IMR-90 (cell line): ENCODE data around the gene HPSE2. TPM values are rescaled to one million over a fixed set of nuclear protein-coding genes. Genes with fewer than 3 reads are reported as not detected.

Source experiments
- ATAC-seq: fragments of 200-7000 bp; cut with Tn5 transposase; 2 replicates; pipeline ENCODE4 v1.9.1; 2020; ENCODE audit warnings: low read depth, mild to moderate bottlenecking, moderate library complexity
- BruUV-seq: library from RNA; stranded (reverse); fragments of 400-500 nt; replicated peaks from 2 replicates; lab custom pipeline; 2021; lab: Mats Ljungman, UMichigan
- CTCF ChIA-PET: fragments of 300-600 bp; formaldehyde crosslinking; extraction: SDS; loops from one replicate; lab custom pipeline; 2021; ENCODE audit warnings: antibody characterized with exemption; lab: Yijun Ruan, JAX
- POLR2A ChIA-PET: fragments of 300-600 bp; sonication (Branson Sonifier 250); formaldehyde crosslinking; loops from one replicate; lab custom pipeline; 2022; ENCODE audit warnings: antibody characterized with exemption; ENCODE audit not compliant: unreplicated experiment; lab: Charles Lee
- DNase-seq: peaks from one replicate; pipeline ENCODE4 v3.0.0; 2013
- H2AFZ ChIP-seq: replicated peaks from 2 replicates; pipeline ENCODE3; 2013; ENCODE audit warnings: low read length, mild to moderate bottlenecking; ENCODE audit not compliant: poor library complexity
- H2AK5ac ChIP-seq: 2 replicates; pipeline ENCODE4 v1.6.1; 2013; ENCODE audit warnings: low read depth, low read length, inconsistent platforms
- H2AK9ac ChIP-seq: replicated peaks from 2 replicates; pipeline ENCODE3; 2013; ENCODE audit warnings: mild to moderate bottlenecking, low read depth, low read length, moderate library complexity; ENCODE audit not compliant: poor library complexity
- H2BK120ac ChIP-seq: 2 replicates; pipeline ENCODE4 v1.6.1; 2013; ENCODE audit warnings: low read depth, low read length, inconsistent platforms
- H2BK15ac ChIP-seq: 3 replicates; pipeline ENCODE4 v1.6.1; 2013; ENCODE audit warnings: low read depth, low read length, inconsistent platforms
- H2BK20ac ChIP-seq: 2 replicates; pipeline ENCODE4 v1.6.1; 2013; ENCODE audit warnings: low read depth, mild to moderate bottlenecking, inconsistent platforms, low read length, moderate library complexity
- H2BK5ac ChIP-seq: 2 replicates; pipeline ENCODE4 v1.6.1; 2013; ENCODE audit warnings: mild to moderate bottlenecking, low read depth, low read length, inconsistent platforms; ENCODE audit not compliant: poor library complexity, severe bottlenecking
- H3K14ac ChIP-seq: replicated peaks from 2 replicates; pipeline ENCODE4 v1.6.1; 2013; ENCODE audit warnings: low read depth, low read length, inconsistent platforms
- H3K18ac ChIP-seq: 2 replicates; pipeline ENCODE4 v1.6.1; 2013; ENCODE audit warnings: low read depth, low read length, control low read depth
- H3K23ac ChIP-seq: 2 replicates; pipeline ENCODE4 v1.6.1; 2013; ENCODE audit warnings: low read depth, low read length, inconsistent platforms
- H3K27ac ChIP-seq: 2 replicates; pipeline ENCODE4 v1.5.1; 2013; ENCODE audit warnings: mild to moderate bottlenecking, control low read depth, low read length; ENCODE audit not compliant: insufficient read depth
- H3K27me3 ChIP-seq: 2 replicates; pipeline ENCODE4 v1.6.1; 2013; ENCODE audit warnings: low read length; ENCODE audit not compliant: control insufficient read depth, insufficient read depth
- H3K36me3 ChIP-seq: 2 replicates; pipeline ENCODE4 v1.6.1; 2013; ENCODE audit warnings: low read length, mixed read lengths; ENCODE audit not compliant: control insufficient read depth, insufficient read depth
- H3K4ac ChIP-seq: 2 replicates; pipeline ENCODE4 v1.6.1; 2013; ENCODE audit warnings: low read depth, low read length, inconsistent platforms
- H3K4me1 ChIP-seq: 2 replicates; pipeline ENCODE4 v1.6.1; 2013; ENCODE audit warnings: low read length, mixed read lengths; ENCODE audit not compliant: control insufficient read depth, insufficient read depth
- H3K4me2 ChIP-seq: 2 replicates; pipeline ENCODE4 v1.6.1; 2013; ENCODE audit warnings: low read depth, mild to moderate bottlenecking, control low read depth, low read length, moderate library complexity
- H3K4me3 ChIP-seq: 2 replicates; pipeline ENCODE4 v1.5.1; 2013; ENCODE audit warnings: low read depth, mild to moderate bottlenecking, control low read depth, low read length, moderate library complexity; ENCODE audit not compliant: insufficient read depth
- H3K56ac ChIP-seq: 2 replicates; pipeline ENCODE4 v1.6.1; 2013; ENCODE audit warnings: low read length, inconsistent platforms; ENCODE audit not compliant: insufficient read depth; ENCODE audit errors: extremely low read depth
- H3K79me1 ChIP-seq, 2 experiments: 2 replicates each; pipeline ENCODE4 v1.6.1; 2013; ENCODE audit warnings: low read length in 2 of 2, inconsistent platforms in 1 of 2, low read depth in 1 of 2
- H3K9ac ChIP-seq: 2 replicates; pipeline ENCODE4 v1.6.1; 2013; ENCODE audit warnings: low read depth, low read length, control low read depth
- H3K9me1 ChIP-seq: 2 replicates; pipeline ENCODE4 v1.6.1; 2013; ENCODE audit warnings: low read length, inconsistent platforms; ENCODE audit not compliant: insufficient read depth
- H3K9me3 ChIP-seq: 2 replicates; pipeline ENCODE4 v1.6.1; 2013; ENCODE audit warnings: low read length; ENCODE audit not compliant: control insufficient read depth, insufficient read depth
- H4K20me1 ChIP-seq: 2 replicates; pipeline ENCODE4 v1.6.1; 2013; ENCODE audit warnings: low read length, inconsistent platforms; ENCODE audit not compliant: insufficient read depth
- H4K5ac ChIP-seq: 2 replicates; pipeline ENCODE4 v1.6.1; 2013; ENCODE audit warnings: mild to moderate bottlenecking, low read depth, low read length, control low read depth
- H4K8ac ChIP-seq, 2 experiments: 2 replicates each; pipeline ENCODE4 v1.6.1; 2013; ENCODE audit warnings: low read depth in 2 of 2, low read length in 2 of 2, control low read depth in 1 of 2, inconsistent platforms in 1 of 2
- H4K91ac ChIP-seq: 2 replicates; pipeline ENCODE4 v1.6.1; 2013; ENCODE audit warnings: low read depth, low read length, inconsistent platforms; ENCODE audit not compliant: insufficient read depth
- BHLHE40 ChIP-seq: fragments of 150-350 bp; IDR thresholded peaks from 2 replicates; pipeline ENCODE4 v1.6.1; 2016; ENCODE audit warnings: mild to moderate bottlenecking, low read depth, low read length
- CHD1 ChIP-seq: IDR thresholded peaks from 2 replicates; pipeline ENCODE4 v1.6.1; 2012; ENCODE audit warnings: low read depth, low read length, improper control_type of control experiment
- FOS ChIP-seq: fragments of 150-350 bp; IDR thresholded peaks from 2 replicates; pipeline ENCODE4 v1.6.1; 2016; ENCODE audit warnings: low read depth, low read length
- POLR2A ChIP-seq: IDR thresholded peaks from 2 replicates; pipeline ENCODE4 v1.6.1; 2012; ENCODE audit warnings: mild to moderate bottlenecking, low read depth, low read length
- RCOR1 ChIP-seq: IDR thresholded peaks from 2 replicates; pipeline ENCODE4 v1.6.1; 2012; ENCODE audit warnings: mild to moderate bottlenecking, low read length, improper control_type of control experiment; ENCODE audit not compliant: insufficient replicate concordance
- dilution Hi-C: fragments of 300-500 bp; cut with HindIII; formaldehyde crosslinking; loops from one replicate; pipeline ENCODE4 v1.14.3; 2018; ENCODE audit warnings: low sequenced_read_pairs; ENCODE audit not compliant: unreplicated experiment
- in situ Hi-C: fragments of 300-500 bp; cut with MboI; formaldehyde crosslinking; loops from 3 replicates; pipeline ENCODE4 v1.14.3; 2019; ENCODE audit warnings: low sequenced_read_pairs, inconsistent platforms, mixed read lengths
- intact Hi-C: fragments of 100-400 bp; cut with micrococcal nuclease; formaldehyde crosslinking; loops from 2 replicates; pipeline ENCODE4 v1.10.0; 2022
- polyA plus RNA-seq, 3 experiments: library from polyadenylated mRNA; depleted of rRNA; stranded (reverse); fragments of >200 nt; gene quantifications; 2 replicates each; pipeline ENCODE4 v1.2.3, GENCODE V29; 2012; ENCODE audit warnings: low replicate concordance in 1 of 3
- total RNA-seq: library from RNA; depleted of rRNA; stranded (reverse); fragments of >200 nt; gene quantifications from 2 replicates; pipeline ENCODE4 v1.2.3, GENCODE V29; 2012

HPSE2 gene
- total and polyA plus RNA-seq, 2 of the 4 experiments (the other 2 are of a cell fraction): not detected

DNA sequence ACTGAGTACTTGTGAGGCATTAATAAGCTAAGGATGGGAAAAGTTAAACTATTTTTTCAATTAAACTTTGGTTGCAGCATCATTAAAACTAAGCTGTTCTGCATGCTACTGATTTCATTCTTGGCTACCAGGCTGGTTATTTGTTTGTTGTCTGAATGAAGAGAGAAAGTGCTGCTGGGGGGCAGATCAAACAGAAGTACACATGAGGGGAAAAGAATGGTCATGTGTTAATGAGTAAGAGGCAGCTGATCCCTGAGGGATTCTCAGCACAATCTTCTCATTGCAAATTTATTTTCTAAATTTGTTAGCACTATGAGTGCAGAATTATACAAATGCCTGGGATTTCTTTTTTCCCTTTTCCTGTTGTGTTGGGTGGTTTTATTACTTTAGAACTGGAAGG is 575.7 kb downstream of the HPSE2 start:
- no peak overlapping the region for H2BK120ac ChIP-seq
- H2AK5ac ChIP-seq: no peak overlapping the region
- no peak overlapping the region for H3K4me2 ChIP-seq
- ChIA-PET CTCF (no interaction called here), POLR2A (no interaction called here)
- ATAC-seq (no peak), DNase-seq (no peak)
- H3K14ac ChIP-seq: no peak overlapping the region
- no peaks in the 10 kb centered on the region for H3K36me3 ChIP-seq
- H3K9me3 ChIP-seq: no peaks in the 10 kb centered on the region
- no peaks in the 10 kb centered on the region for H4K20me1 ChIP-seq
- H3K23ac ChIP-seq: no peak overlapping the region
- no peak overlapping the region for H3K27ac ChIP-seq
- no TSS peak for BruUV-seq
- H2BK5ac ChIP-seq: no peak overlapping the region
- no peak overlapping the region for H3K18ac ChIP-seq
- H3K4me3 ChIP-seq: no peak overlapping the region
- no peak overlapping the region for H2BK20ac ChIP-seq
- dilution Hi-C loops: no loop called here
- no peaks in the 10 kb centered on the region for H3K79me1 ChIP-seq
- H3K27me3 ChIP-seq: no peaks in the 10 kb centered on the region
- no peak overlapping the region for H3K9ac ChIP-seq
- in situ Hi-C loops: loop anchor here (5.0 kb wide), 1 partner anchor 198 kb away; no protein-coding TSS in a partner anchor
- no peak overlapping the region for H4K91ac ChIP-seq
- H3K9me1 ChIP-seq: no peaks in the 10 kb centered on the region
- H2AK9ac ChIP-seq: no peak overlapping the region
- no peak overlapping the region for H3K4ac ChIP-seq
- intact Hi-C loops: loop anchor here (10.0 kb wide), 1 partner anchor 745 kb away; no protein-coding TSS in a partner anchor
- no peak overlapping the region for H2AFZ ChIP-seq
- no peak overlapping the region for H4K5ac ChIP-seq
- no peak for TF ChIP-seq POLR2A
- TF ChIP-seq FOS: no peak
- no peak for TF ChIP-seq BHLHE40
- no peak for TF ChIP-seq CHD1
- no peak for TF ChIP-seq RCOR1
- no peaks in the 10 kb centered on the region for H3K4me1 ChIP-seq
- no peak overlapping the region for H2BK15ac ChIP-seq
- H4K8ac ChIP-seq: no peak overlapping the region
- H3K56ac ChIP-seq: no peak overlapping the region
